OCI-LY3 (cell line): ENCODE results near the gene SERPINH1.

Experiments
- EZH2phosphoT487 ChIP-seq: fragments of 200-600 bp; shearing (Covaris generic); IDR thresholded peaks from 2 replicates; pipeline ENCODE4 v1.6.1; 2018; ENCODE audit warnings: antibody characterized with exemption, mixed run types, low read depth
- TF ChIP-seq, protein P1 (sequence below): fragments of 200-600, 300-600 bp; sonication (generic); IDR thresholded peaks from 2 replicates; pipeline ENCODE4 v1.5.1; 2014; ENCODE audit warnings: antibody characterized with exemption, low read length, low read depth

DNA sequence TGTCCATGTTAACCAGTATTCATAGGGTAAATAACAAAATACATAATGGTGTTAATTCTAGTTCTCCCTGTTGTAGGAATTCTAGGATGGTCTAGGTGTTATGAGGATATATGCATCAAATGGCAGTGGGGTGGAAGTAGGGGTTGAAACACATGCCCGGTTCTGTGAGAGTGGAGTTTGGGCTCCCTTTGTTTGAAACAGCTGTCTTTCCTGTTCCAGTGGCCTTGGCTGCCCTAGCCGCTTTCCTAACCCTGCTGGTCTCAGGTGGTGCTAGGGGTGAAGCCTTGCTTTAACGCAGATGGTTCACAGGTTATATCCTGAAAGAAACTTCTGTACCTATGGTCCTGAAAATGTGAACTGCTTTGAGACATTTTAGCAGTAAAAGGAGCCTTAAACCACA is 38.3 kb downstream of the SERPINH1 start:
- TF ChIP-seq, protein P1, sequence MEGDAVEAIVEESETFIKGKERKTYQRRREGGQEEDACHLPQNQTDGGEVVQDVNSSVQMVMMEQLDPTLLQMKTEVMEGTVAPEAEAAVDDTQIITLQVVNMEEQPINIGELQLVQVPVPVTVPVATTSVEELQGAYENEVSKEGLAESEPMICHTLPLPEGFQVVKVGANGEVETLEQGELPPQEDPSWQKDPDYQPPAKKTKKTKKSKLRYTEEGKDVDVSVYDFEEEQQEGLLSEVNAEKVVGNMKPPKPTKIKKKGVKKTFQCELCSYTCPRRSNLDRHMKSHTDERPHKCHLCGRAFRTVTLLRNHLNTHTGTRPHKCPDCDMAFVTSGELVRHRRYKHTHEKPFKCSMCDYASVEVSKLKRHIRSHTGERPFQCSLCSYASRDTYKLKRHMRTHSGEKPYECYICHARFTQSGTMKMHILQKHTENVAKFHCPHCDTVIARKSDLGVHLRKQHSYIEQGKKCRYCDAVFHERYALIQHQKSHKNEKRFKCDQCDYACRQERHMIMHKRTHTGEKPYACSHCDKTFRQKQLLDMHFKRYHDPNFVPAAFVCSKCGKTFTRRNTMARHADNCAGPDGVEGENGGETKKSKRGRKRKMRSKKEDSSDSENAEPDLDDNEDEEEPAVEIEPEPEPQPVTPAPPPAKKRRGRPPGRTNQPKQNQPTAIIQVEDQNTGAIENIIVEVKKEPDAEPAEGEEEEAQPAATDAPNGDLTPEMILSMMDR = no peak
- no peak for TF ChIP-seq EZH2phosphoT487
